ENCODE data around the gene IQCB1.

Gene IQCB1

DNA sequence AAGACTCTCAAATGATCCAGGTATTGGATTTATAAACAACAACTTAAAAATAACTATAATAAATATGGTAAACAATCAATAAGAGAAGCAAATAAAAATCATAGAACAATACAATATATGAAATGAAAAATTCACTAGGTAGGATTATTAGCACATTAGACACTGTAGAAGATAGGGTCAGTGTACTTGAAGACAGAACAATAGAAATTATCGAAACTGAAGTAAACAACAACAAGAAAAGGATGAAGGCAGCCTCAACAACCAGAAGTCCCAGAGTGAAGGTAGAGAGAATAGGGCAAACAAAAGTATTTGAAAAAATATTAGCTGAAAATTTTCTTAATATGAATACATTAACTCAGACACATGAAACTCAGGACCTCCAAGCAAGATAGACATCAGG is 11.9 kb downstream of the IQCB1 start:
- Histone ChIP-seq H3K27ac (ENCODE audit: low read length) (no peak overlapping the region), H2AFZ (ENCODE audit: low read depth, low read length) (no peak overlapping the region), H3K9ac (ENCODE audit: low read depth, low read length) (no peak overlapping the region), H3K9me3 (ENCODE audit: insufficient read depth, low read length, severe bottlenecking) (peaks cover 13% of the 10 kb centered on the region), H3K27me3 (ENCODE audit: insufficient read depth, low read length, poor library complexity) (no peaks in the 10 kb centered on the region), H3K4me3 (ENCODE audit: low read depth in 1 of 2, low read length in 2 of 2) (no peak overlapping the region), H3K36me3 (ENCODE audit: insufficient read depth, low read length) (peaks cover 89% of the 10 kb centered on the region), H3K79me2 (ENCODE audit: insufficient read depth, low read length) (peaks cover 50% of the 10 kb centered on the region), H3K4me2 (ENCODE audit: insufficient read depth, low read length) (no peak overlapping the region), H4K20me1 (ENCODE audit: insufficient read depth, low read length) (no peaks in the 10 kb centered on the region), H3K4me1 (ENCODE audit: insufficient read depth, low read length) (0 out of 2 replicates have a peak, but pooled peaks cover under 1% of the 10 kb centered on the region)
- ATAC-seq (ENCODE audit: insufficient read depth, low read depth) (no peak), DNase-seq (no peak)
- TF ChIP-seq, protein P1, sequence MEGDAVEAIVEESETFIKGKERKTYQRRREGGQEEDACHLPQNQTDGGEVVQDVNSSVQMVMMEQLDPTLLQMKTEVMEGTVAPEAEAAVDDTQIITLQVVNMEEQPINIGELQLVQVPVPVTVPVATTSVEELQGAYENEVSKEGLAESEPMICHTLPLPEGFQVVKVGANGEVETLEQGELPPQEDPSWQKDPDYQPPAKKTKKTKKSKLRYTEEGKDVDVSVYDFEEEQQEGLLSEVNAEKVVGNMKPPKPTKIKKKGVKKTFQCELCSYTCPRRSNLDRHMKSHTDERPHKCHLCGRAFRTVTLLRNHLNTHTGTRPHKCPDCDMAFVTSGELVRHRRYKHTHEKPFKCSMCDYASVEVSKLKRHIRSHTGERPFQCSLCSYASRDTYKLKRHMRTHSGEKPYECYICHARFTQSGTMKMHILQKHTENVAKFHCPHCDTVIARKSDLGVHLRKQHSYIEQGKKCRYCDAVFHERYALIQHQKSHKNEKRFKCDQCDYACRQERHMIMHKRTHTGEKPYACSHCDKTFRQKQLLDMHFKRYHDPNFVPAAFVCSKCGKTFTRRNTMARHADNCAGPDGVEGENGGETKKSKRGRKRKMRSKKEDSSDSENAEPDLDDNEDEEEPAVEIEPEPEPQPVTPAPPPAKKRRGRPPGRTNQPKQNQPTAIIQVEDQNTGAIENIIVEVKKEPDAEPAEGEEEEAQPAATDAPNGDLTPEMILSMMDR (IDR thresholded peaks at IDR 0.05; ENCODE audit: borderline replicate concordance, extremely low read depth, low read length, poor library complexity, severe bottlenecking), result no peak
- no peak for TF ChIP-seq EZH2 (IDR thresholded peaks at IDR 0.05; ENCODE audit: borderline replicate concordance, low read depth, low read length, severe bottlenecking)

DNA sequence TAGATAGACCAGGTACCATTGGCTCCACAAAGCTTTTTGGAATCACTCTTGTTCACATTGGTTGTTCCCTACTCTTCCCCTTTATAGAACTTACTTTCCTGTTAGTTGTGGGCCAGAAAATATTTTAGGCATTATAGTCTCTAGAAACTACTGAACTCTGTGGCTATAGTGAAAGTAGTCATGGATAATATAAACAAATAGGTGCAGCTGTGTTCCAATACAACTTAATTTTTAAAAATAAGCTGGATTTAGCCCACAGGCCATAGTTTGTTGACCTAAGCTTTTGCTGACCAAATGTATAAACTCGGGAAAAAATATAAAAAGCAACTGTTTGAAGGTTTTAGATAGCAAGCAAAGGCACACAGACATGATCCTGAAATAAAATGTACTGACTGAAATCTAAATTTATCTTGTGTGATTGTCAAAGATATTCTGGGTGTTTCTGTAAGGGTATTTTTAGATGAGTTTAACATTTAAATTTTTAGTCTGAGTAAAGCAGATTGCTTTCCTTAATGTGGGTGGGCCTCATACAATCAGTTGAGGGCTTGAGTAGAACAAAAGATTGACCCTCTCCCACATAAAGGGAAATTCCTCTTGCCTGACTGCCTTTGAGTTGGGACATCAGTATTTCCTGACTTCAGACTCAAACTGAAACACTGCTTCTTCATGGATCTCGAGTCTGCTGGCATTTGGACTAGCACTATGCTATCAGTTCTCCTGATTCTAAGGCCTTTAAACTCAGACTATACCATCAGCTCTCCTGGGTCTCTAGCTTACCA is 13.2 kb downstream of the IQCB1 start:
- Histone ChIP-seq H3K4me2 (ENCODE audit: insufficient read depth, low read length) (no peak overlapping the region), H3K79me2 (ENCODE audit: insufficient read depth, low read length) (peaks cover 60% of the 10 kb centered on the region), H3K9ac (ENCODE audit: low read depth, low read length) (no peak overlapping the region), H3K27me3 (ENCODE audit: insufficient read depth, low read length, poor library complexity) (no peaks in the 10 kb centered on the region), H3K9me3 (ENCODE audit: insufficient read depth, low read length, severe bottlenecking) (peaks cover 13% of the 10 kb centered on the region), H3K4me3 (ENCODE audit: low read depth in 1 of 2, low read length in 2 of 2) (no peak overlapping the region), H3K27ac (ENCODE audit: low read length) (no peak overlapping the region), H4K20me1 (ENCODE audit: insufficient read depth, low read length) (no peaks in the 10 kb centered on the region), H3K4me1 (ENCODE audit: insufficient read depth, low read length) (0 out of 2 replicates have a peak, but pooled peaks cover 5% of the 10 kb centered on the region), H2AFZ (ENCODE audit: low read depth, low read length) (no peak overlapping the region), H3K36me3 (ENCODE audit: insufficient read depth, low read length) (peaks cover 86% of the 10 kb centered on the region)
- no peak for DNase-seq
- TF ChIP-seq, protein P1 (IDR thresholded peaks at IDR 0.05; ENCODE audit: borderline replicate concordance, extremely low read depth, low read length, poor library complexity, severe bottlenecking), result no peak
- TF ChIP-seq EZH2 (IDR thresholded peaks at IDR 0.05; ENCODE audit: borderline replicate concordance, low read depth, low read length, severe bottlenecking), result no peak
- ATAC-seq (ENCODE audit: insufficient read depth, low read depth), result no peak

DNA sequence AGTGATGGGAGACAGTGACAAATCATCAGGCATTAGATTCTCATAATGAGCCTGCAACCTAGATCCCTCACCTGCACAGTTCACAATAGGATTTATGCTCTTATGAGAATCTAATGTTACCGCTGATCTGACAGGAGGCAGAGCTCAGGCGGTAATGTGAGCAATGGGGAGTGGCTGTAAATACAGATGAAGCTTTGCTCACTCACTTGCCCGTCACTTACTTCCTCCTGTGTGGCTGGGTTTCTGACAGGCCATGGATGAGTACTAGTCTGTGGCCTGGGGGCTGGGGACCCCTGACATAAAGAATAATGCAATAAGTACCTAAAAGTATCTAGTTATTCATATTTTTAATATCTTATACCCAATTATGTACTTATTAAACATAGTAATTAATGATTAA is 15.6 kb downstream of the IQCB1 start:
- H4K20me1 ChIP-seq (ENCODE audit: insufficient read depth, low read length), result peaks cover 6% of the 10 kb centered on the region; the same call in 1 of the 2 replicates
- ATAC-seq (ENCODE audit: insufficient read depth, low read depth), result no peak
- no peaks in the 10 kb centered on the region for H3K27me3 ChIP-seq (ENCODE audit: insufficient read depth, low read length, poor library complexity)
- DNase-seq, result no peak
- peaks cover 13% of the 10 kb centered on the region for H3K9me3 ChIP-seq (ENCODE audit: insufficient read depth, low read length, severe bottlenecking)
- H3K27ac ChIP-seq (ENCODE audit: low read length), result no peak overlapping the region
- no peak overlapping the region for H3K4me2 ChIP-seq (ENCODE audit: insufficient read depth, low read length)
- peaks cover 69% of the 10 kb centered on the region for H3K79me2 ChIP-seq (ENCODE audit: insufficient read depth, low read length)
- 0 out of 2 replicates have a peak, but pooled peaks cover 5% of the 10 kb centered on the region for H3K4me1 ChIP-seq (ENCODE audit: insufficient read depth, low read length)
- no peak overlapping the region for H2AFZ ChIP-seq (ENCODE audit: low read depth, low read length)
- H3K4me3 ChIP-seq (ENCODE audit: low read depth in 1 of 2, low read length in 2 of 2), result no peak overlapping the region
- H3K9ac ChIP-seq (ENCODE audit: low read depth, low read length), result no peak overlapping the region
- TF ChIP-seq, protein P1 (IDR thresholded peaks at IDR 0.05; ENCODE audit: borderline replicate concordance, extremely low read depth, low read length, poor library complexity, severe bottlenecking), result no peak
- no peak for TF ChIP-seq EZH2 (IDR thresholded peaks at IDR 0.05; ENCODE audit: borderline replicate concordance, low read depth, low read length, severe bottlenecking)
- peaks cover 63% of the 10 kb centered on the region for H3K36me3 ChIP-seq (ENCODE audit: insufficient read depth, low read length)

All from DND-41 (cell line).